Hepatic stellate cell (primary cell): Measurements from ENCODE around the gene GRM1.

ENCODE experiments used
- DNase-seq: peaks from one replicate; pipeline ENCODE4 v3.0.0; 2011; ENCODE audit warnings: low spot score

Gene GRM1

DNA sequence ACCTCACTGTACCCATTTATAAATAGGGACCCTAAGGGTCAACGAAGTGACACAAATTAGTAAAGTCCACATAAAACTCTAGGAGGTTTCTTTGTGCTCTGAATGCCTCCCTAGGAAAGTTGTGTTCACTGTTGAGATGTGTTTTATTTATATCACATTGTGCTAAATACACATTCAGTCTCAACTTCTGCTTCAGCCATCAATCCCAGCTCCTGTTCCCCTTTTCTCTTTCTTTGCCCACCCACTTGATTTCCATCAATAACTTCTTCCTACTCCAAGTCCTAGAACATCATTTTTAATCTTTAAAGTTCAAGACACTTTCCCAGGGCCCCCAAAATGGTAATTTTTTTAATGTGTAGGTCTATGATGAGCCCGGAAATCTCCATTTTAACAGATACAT, 306.5 kb downstream of the GRM1 start:
- DNase-seq = no peak

DNA sequence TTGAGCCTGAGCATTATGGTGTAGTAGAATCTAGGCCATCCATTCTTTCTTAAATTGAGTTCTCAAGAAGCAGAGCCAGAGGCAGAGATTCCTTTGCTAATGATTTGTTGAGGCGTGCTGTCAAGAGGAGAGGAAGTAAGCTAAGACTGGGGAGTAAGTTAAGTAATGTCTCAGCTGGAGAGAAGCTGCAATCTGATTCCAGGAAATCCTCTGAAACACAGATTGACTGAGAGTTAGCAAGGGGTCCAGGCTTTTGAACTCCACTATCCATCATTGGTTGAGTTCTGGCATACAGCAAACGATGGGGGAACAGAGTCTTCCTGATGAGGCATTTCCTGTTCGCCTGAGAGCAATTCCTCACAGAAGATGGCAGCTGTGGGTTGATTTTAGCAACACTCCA, 307.3 kb downstream of the GRM1 start:
- no peak for DNase-seq

DNA sequence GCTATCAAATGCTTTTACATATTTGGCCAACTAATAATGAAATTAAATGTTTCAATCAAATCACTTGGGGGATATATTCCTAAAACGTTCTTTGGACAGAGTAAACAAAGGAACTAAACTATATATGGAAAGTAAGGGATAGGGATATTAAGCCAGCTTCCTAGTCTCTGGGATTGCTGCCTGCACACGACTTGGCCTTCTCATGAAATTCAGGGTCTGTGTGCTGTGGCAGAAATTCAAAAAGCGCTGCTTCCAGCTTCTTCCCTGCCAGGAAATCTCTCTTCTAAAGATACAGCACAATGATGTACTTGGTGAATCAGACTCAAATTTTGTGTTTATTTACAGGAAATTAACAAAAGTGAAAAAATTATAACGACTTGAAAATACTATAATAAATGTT, 308.5 kb downstream of the GRM1 start:
- no peak for DNase-seq

DNA sequence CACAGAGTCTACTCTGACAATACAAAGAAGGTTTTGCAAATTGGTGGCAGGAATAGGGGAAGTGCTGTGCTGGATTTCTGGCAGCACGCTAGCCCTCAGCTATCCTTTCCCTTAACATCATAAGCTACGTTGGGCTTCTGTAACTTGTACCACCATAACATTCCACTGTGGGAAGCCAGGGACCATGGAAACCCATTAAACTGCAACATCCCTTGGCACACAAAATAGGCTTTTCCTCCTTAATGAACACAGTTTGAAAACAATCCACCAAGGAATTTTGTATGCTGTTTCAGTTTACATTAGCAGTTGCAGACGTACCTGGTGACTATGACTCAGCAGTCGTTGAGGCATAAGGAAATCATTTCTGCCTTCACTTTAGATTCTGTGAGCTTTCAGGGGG, 310.9 kb downstream of the GRM1 start:
- no peak for DNase-seq

DNA sequence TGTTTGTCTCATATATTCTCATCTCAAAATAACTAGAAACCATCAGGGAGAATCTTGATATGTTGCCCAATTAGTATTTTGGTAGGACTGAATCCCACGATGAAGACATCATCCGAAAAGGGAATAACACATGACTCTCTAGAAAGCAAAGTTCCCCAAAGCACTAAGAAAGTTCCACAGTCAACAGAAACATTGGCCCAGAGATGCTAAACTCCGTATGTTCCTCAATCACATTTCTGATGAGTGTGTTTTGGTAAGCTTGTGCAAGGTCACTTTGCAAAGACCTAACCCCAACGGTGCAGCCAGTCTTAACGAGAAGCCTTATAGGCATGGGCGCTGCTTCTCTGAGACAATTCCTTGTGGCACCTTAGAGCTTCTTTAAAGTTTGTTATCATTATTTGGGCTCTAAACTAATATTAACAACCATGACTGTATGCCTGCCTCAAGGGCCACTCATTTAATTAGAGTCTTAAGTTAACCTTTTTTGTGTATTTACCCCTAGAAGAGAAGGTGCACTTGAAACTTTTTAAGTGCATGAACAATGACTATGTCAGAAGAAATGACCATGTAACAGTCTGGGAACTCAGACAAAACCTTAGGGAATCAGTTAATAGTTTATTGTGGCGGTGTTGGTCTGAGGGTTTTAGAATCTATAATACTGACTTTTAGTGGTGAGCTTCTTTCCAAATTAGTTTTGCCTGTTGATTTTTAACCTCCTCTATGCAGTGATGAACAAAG, 312.8 kb downstream of the GRM1 start:
- no peak for DNase-seq

DNA sequence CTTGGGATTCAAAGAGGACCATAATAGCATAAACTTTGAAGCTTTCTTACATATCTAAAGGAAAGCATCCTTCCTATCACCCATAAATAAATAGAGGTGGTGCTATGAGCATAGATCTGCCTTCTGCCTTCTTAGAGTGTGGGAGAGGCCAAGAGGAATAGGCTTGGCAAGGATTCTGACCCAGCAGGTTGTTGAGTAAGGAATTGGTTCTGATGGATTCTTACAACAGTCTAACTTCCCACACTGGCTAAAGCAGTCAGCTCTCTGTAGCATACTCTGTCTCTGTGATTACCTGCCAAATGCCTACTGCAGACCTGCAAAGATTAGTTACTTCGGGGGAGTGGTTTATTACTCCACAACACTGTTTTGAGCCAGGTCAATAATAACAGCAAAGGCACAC, 316.7 kb downstream of the GRM1 start:
- DNase-seq = no peak

DNA sequence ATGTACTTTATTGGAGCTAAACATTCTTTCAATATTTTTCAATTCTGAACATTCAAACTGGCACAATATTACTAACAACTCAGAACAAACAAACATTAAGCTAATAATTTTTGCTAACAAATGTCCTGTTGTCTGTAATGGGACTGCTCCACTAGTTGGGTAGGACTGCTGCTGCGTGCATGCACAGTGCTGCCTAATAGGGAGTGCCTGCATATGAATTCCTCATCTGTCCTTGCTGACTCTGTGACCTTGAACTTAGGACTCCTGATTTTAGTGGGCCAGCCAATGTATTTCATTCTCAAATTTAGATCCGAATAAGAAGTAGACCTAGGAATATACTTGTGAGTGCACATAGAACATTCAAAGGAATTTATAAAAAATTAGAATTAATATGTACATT, 318.2 kb downstream of the GRM1 start:
- DNase-seq = no peak

DNA sequence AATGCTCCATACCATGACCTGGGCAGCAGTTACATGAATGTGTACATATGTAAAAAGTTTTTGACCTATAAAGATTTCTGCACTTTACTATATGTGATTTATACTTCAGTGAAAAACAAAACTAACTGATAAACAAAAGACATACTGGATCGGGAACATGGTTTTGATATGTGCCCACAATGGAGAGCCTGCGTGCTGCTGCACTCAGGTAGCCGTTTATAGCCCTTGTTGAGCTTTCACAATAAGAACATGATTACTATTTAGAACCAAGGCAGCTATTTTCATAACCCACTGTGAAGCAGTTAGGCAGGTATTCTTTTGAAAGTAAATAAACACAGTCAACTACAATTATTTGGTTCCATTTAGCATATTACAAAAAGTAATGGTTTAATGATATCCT, 318.8 kb downstream of the GRM1 start:
- DNase-seq = no peak

DNA sequence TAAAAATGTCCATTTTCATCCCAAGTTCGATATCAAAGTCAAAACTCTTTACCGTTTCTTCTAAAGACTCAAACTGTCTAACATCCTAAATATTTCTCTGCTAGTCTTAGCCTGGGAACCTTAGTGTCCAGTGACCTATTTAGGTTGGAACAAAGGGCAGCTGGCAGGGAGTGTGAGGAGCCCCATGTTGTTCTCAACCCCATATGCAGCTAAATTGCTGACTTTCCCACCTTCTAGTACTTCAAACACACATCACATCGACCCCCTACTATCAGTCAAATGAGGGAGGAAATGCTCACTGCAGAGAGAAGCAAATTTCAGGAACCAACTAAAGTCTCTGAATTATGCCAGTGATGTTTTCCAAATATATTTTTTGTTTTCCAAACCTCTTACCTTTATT, 322.2 kb downstream of the GRM1 start:
- no peak for DNase-seq

DNA sequence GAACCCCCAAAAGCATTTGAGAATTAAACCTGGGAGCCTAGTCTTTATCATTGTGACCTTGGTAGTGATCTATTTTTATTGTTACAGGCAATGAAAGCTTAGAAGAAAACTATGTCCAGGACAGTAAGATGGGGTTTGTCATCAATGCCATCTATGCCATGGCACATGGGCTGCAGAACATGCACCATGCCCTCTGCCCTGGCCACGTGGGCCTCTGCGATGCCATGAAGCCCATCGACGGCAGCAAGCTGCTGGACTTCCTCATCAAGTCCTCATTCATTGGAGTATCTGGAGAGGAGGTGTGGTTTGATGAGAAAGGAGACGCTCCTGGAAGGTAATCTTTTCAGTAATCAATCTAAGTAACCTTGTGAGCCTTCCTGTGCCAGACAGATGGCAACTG, 323.3 kb downstream of the GRM1 start:
- DNase-seq = no peak

DNA sequence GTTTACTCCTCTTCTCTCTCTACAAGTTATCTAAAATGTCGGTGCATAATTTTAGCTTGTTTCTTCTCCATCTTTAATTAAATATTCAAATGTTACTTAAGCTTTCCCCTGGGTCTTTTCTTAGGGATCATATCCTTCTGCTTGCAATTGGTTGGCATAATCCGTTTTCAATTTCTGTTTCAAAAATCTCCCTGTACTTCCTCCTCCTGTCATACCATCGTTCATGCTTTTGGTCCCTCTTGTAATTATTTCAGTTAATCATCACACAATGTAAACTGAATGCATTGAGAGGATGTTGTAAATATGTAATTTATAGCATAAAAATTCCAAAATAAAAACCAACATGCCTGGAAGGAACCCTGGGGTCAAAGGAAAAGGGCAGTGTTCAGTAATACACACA, 325.6 kb downstream of the GRM1 start:
- no peak for DNase-seq

DNA sequence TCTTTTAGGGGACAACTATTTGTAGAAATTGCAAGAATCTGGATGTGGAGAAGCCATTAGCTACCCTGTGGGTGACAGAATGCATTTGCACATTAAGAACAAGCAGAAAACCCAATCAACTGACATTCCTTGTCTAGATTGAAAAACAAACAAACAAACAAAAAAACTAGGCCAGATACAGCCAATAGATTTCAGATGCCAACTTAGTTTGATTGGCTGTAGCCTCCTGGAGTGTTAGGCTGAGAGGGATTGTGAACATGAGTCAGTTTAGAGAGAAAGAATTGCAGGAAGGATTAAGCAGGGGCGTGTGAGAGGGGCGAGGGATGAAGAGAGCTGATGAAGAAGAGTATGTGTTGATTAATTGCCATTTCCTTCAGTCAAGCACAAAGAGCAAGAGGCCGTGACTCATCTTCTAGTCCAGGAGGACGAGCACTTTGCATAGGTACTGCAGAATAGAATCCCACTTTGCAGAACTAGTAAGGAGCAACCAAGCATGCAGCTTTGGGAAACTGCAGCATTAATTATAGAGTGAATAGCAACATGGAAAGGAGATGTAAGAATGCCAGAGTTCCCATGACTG, 326.7 kb downstream of the GRM1 start:
- no peak for DNase-seq

DNA sequence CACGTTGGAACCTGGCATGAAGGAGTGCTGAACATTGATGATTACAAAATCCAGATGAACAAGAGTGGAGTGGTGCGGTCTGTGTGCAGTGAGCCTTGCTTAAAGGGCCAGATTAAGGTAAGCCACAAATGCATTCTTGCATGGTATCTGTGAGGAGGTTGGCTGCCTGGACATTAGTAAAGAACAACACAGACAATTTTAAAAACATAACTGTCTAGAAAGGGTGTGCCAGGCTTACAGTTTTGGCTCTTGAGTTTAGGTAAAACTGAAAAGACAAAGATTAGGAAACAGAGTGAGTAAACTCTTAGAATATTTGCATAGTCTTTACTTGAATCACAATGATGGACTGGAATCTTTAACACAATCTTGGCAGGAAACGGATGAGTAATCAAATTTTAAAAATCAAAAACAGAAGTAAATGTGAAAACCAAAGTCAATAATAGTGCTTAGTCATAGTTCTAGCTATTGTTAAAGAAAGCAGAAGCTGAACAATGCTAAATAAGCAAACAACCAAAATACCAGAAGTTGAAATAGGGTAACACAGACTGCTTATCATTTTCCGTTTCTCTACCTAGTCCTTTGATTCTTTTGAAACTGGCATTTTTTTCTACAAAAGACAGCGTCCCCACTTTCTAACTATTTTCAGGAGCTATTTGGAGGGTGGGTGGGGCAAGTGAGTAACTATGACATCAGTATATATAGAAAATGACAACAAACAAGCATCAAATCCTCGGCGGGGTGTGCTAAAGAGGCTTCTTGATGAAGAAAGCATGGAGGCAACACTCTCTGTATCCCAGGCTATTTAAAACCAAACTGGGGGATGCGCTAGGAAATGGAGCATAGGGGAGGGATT, 328.9 kb downstream of the GRM1 start:
- peak; percentile 9 for DNase-seq

DNA sequence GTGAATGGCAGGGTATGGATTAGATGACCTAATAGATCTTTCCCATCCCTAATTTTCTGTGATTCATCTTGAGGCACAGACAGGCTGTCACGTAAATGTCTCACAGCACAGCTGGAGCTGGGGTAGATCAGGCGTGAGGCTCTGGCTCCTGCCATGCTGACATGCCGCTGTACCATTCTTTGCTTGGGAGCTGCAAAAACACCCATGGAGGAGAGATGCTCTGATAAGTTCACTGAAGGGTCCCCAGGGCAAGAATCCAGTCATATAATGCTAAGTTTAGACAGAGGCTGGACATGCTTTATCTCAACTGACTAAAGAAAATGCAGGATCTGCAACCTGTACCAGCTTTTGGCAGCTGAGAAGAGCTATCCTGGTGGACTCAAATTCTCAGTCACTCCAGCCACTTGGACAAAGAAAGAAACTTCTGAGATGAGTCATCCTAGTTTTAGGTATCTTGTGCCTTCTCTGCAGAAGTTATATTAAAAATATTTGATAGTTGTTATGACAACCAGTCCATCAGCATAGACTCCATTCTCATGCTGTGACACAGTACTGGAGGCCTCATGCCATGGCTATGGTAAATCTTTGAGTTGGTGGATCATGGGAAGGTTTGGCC, 329.7 kb downstream of the GRM1 start:
- DNase-seq = peak; percentile 4

DNA sequence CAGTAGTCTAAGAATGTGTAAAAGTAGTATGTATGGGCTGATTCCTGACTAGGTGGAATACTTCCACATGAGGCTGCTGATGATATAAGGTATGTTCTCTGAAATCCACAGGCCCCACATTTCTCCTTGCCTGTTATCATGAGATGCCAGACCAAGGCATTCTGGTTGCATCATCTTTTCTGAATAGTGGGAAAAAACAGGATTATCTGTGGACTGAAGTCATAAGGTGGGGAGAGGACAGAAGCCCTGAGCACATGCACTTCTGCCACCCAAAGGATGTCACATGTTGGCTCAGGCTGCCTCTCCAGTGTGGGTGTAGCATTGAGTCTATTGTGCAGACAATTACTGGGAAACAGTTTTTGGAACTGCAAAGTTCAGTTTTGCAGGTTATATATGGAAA, 330.3 kb downstream of the GRM1 start:
- no peak for DNase-seq

DNA sequence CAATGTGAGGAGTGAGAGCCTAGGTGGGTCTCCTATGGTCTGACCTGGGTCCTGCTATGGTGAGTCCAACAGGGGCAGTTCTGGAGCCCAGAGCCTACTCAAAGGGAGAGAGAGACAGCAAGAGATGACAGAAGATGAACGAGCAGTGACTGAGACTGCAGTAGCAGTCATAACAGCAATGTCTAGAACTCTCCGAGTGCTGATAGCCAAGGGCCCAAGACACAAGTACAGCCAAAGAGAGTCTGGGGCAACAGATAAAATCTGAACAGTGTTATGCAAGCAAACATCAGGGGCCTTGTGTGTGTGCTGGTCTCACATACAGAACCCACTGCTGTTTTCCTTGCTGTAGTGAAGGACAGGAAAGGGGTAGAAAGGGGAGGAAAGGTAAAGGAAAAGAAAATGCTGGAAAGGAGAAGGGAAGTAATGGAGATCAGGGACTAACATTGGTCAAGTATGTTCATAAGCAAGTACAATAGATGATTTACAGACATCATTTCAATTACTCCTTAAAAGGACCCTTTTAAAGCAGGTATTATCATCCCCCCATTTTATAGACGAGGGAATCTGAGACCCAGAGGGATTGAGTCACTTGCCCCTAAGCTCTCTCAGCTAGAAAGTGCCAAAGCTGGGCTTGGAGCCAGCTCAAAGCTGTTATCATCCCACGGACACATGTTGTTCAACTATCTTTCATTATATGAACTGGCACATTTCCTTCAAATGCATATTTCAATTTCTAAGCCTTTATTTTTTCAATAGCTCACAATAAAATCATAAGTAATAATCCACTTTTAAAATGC, 332.5 kb downstream of the GRM1 start:
- DNase-seq = no peak

DNA sequence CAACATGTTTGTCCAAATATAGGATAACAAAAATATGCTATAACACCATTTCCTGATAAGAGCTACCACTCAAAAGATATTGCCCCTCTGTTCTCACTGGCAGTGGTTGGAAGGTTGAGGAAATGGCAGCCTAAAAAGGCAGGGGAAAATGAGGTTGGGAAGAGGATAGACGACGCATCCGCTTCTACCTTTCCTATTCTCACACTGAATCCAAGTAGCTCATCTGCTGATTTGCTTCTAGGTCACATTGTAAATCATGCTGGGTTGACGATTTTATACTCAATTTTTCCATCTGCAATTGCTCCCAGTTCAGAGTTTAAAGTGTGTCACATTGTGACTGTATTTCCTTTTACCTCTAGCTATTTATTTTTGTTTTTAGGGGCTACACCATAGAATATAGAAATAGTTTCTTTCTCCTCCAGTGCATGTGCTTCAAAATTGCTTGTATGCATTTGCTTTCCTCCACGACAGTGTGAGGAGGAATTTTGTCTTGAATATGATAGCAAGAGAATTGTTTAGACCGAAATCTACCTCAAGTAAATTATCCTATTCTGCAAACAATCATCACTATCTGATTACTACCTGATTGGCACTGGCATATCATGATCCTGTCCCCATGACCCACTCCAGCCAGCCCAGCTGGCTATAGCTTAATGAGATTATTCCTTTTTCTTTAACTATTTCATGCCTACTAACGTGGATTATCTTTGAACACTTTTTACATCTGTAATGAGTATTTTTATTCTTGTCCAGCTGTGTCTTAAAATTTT, 335.2 kb downstream of the GRM1 start:
- DNase-seq = no peak

DNA sequence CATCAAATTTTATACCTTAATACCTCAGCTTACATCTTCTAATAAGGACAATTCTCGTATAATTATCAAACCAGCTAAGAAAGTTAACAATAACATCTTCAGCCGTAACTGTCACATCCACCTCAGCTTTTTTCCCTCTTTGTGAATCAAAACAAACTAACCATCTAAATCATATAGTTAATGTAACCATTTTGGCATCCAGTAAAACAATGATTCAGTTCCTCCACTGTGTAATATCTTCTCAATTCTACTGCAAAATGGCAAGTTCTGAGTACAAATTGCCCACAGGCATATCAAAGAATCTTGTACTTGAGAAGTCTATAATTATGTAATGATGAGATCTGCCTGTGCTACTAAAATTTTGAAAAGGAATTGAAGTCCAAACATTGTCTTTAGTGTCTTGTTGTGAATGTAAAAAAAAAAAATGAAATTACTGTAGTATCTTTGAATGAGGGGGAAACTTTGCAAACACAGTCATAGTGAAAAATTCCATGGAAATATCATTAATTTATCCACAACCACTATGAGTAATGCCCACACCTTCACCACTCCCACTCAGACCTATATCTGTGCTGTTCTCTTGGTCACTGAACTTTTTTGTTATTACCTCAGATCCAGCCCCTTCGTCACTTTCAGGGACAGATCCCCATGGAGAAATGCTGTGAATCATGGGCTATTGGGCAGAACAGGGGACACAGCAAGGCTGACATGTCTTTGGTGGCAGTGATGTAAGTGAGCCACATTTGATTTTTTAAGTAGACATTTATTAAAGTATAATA, 336.1 kb downstream of the GRM1 start:
- no peak for DNase-seq

DNA sequence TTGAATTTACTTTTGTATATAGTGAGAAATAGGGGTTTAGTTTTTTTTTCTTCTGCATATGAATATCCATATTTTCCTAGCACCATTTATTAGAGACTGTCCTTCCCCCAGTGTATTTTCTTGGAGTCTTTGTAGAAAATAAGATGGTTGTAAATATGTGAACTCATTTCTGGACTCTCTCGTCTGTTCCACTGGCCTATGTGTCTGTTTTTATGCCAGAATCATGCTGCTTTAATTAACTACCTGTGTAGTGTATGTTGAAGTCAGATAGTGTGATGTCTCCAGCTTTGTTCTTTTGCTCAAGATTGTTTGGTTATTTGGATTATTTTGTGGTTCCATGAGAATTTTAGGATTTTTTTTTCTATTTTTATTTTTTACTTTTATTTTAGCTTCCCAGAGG, 338.2 kb downstream of the GRM1 start:
- DNase-seq = no peak

DNA sequence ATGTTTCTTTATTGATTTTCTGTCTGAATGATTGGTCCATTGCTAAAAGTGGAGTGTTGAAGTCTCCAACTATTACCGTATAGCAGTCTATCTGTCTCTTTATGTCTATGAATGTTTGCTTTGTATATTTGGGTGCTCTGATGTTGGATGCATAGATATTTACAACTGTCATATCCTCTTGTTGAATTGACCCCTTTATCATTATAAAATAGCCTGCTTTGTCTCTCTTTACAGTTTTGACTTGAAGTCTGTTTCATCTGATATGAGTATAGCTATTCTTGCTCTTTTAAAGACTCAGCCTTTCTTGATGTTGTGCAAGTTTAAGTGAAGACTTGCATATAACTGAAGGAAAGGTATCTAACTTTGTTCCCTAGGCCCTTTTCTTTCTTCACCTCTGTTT, 341.0 kb downstream of the GRM1 start:
- DNase-seq = no peak
